Measurements from ENCODE around the gene IL1RL2. TPM values are rescaled to one million over a fixed set of nuclear protein-coding genes. Genes with fewer than 3 reads are reported as not detected.

IL1RL2 gene
- total RNA-seq, 1 experiment from 2014 or later: not detected

DNA sequence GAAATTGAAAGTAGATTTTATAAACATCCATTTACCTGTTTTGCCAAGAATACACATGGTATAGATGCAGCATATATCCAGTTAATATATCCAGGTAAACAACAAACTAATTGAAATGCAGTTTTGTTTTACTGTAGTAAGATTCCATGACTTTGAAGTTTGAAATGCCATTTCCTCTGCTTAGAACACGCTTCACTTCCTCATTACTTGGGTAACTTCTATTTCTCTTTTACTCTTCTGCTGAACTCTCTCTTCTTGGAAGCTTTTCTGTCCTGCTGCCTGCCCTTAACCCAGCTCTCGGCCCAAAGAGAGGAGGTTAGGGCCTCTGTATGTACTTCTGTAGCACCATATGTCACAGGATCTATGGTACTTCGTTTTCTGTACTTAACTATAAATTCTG, 14.1 kb upstream of the IL1RL2 start:
- no TSS peak for BruUV-seq (replicated peaks)

DNA sequence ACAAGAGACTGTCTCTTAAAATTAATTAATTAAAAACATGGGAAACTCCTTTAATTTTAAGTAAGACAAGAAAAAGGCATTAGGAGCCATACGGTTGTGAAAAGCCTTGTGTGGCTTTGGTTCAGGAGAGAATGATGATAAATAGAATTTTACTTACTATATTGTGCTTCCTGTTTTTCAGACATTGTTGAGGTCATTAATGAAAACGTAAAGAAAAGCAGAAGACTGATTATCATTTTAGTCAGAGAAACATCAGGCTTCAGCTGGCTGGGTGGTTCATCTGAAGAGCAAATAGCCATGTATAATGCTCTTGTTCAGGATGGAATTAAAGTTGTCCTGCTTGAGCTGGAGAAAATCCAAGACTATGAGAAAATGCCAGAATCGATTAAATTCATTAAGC, 10.7 kb upstream of the IL1RL2 start:
- Histone ChIP-seq H4K20me1 (ENCODE audit: insufficient read depth) (no peaks in the 10 kb centered on the region), H3K27ac (ENCODE audit: low read depth, low read length) (no peak overlapping the region), H2AFZ (ENCODE audit: low read depth, low read length, poor library complexity, severe bottlenecking) (no peak overlapping the region), H3K4me3 (replicated peaks in 1 of 2; ENCODE audit: low read depth in 1 of 2, low read length in 2 of 2) (no peak overlapping the region), H3K4me1 (ENCODE audit: control insufficient read depth in 1 of 2, insufficient read depth in 2 of 2, low read length in 2 of 2) (no peaks in the 10 kb centered on the region), H3K36me3 (ENCODE audit: control insufficient read depth in 1 of 2, insufficient read depth in 2 of 2, low read length in 2 of 2) (peaks cover 0 to 4% of the 10 kb centered on the region in 2 experiments; a peak in 1 of 4 replicates), H3K27me3 (ENCODE audit: insufficient read depth, low read length) (no peaks in the 10 kb centered on the region), H3K9me2 (ENCODE audit: insufficient read depth) (no peaks in the 10 kb centered on the region), H3K9ac (ENCODE audit: low read length) (no peak overlapping the region), H3K79me2 (ENCODE audit: insufficient read depth, low read length) (no peaks in the 10 kb centered on the region), H3K4me2 (ENCODE audit: low read length) (no peak overlapping the region), H3K9me3 (ENCODE audit: control insufficient read depth in 1 of 2, insufficient read depth in 1 of 2, low read depth in 1 of 2, low read length in 2 of 2) (no peaks in the 10 kb centered on the region)
- RAD21 ChIA-PET (ENCODE audit: low non-redundant PET in 1 of 2, low total read pairs in 2 of 2, uncharacterized antibody in 2 of 2, unreplicated experiment in 2 of 2): no interaction called here
- CTCF ChIA-PET: no interaction called here
- DNase-seq (ENCODE audit: low read depth, low spot score): no peak
- intact Hi-C loops (cut with micrococcal nuclease): no loop called here
- ATAC-seq: no peak
- BruUV-seq (replicated peaks): no TSS peak
- POLR2A ChIA-PET: no interaction called here
- TF ChIP-seq CBX3 (IDR thresholded peaks at IDR 0.05; ENCODE audit: low read depth) (no peak), SP1 (IDR thresholded peaks at IDR 0.05; ENCODE audit: low read depth) (no peak), EZH2 (IDR thresholded peaks at IDR 0.05) (no peak), POLR2AphosphoS5 (IDR thresholded peaks at IDR 0.05; ENCODE audit: low read depth, low read length) (no peak), POLR2A (IDR thresholded peaks at IDR 0.05; ENCODE audit: borderline replicate concordance, extremely low read depth, insufficient read depth, insufficient read length) (no peak), JUND (IDR thresholded peaks at IDR 0.05) (no peak), SIN3A (IDR thresholded peaks at IDR 0.05; ENCODE audit: low read depth) (no peak), CEBPB (IDR thresholded peaks at IDR 0.05; ENCODE audit: low read depth) (no peak), EGR1 (IDR thresholded peaks at IDR 0.05; ENCODE audit: low read depth) (no peak), ZFX (IDR thresholded peaks at IDR 0.05) (no peak), ELF1 (IDR thresholded peaks at IDR 0.05; ENCODE audit: borderline replicate concordance, low read depth) (no peak), ZNF274 (IDR thresholded peaks at IDR 0.05; ENCODE audit: low read depth, low read length) (no peak), YY1 (IDR thresholded peaks at IDR 0.05; ENCODE audit: extremely low read depth, insufficient replicate concordance, low read depth, low read length) (no peak), SRF (IDR thresholded peaks at IDR 0.05; ENCODE audit: low read depth) (no peak)
- TF ChIP-seq, protein P1, sequence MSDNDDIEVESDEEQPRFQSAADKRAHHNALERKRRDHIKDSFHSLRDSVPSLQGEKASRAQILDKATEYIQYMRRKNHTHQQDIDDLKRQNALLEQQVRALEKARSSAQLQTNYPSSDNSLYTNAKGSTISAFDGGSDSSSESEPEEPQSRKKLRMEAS (IDR thresholded peaks at IDR 0.05): no peak
- TF ChIP-seq, protein P2, sequence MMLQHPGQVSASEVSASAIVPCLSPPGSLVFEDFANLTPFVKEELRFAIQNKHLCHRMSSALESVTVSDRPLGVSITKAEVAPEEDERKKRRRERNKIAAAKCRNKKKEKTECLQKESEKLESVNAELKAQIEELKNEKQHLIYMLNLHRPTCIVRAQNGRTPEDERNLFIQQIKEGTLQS (IDR thresholded peaks at IDR 0.05): no peak

More for the DNA sequence above, 14.1 kb upstream of the IL1RL2 start:
- DNase-seq (ENCODE audit: low read depth, low spot score) (no peak), ATAC-seq (no peak)
- no peaks in the 10 kb centered on the region for H3K9me2 ChIP-seq (ENCODE audit: insufficient read depth)
- H3K36me3 ChIP-seq (ENCODE audit: control insufficient read depth in 1 of 2, insufficient read depth in 2 of 2, low read length in 2 of 2): peaks cover 0 to 4% of the 10 kb centered on the region in 2 experiments; a peak in 1 of 4 replicates
- no peaks in the 10 kb centered on the region for H3K9me3 ChIP-seq (ENCODE audit: control insufficient read depth in 1 of 2, insufficient read depth in 1 of 2, low read depth in 1 of 2, low read length in 2 of 2)
- no peak overlapping the region for H3K27ac ChIP-seq (ENCODE audit: low read depth, low read length)
- H3K4me1 ChIP-seq (ENCODE audit: control insufficient read depth in 1 of 2, insufficient read depth in 2 of 2, low read length in 2 of 2): no peaks in the 10 kb centered on the region
- H3K79me2 ChIP-seq (ENCODE audit: insufficient read depth, low read length): no peaks in the 10 kb centered on the region
- H3K4me3 ChIP-seq (replicated peaks in 1 of 2; ENCODE audit: low read depth in 1 of 2, low read length in 2 of 2): no peak overlapping the region
- H3K4me2 ChIP-seq (ENCODE audit: low read length): no peak overlapping the region
- RAD21 ChIA-PET (ENCODE audit: low non-redundant PET in 1 of 2, low total read pairs in 2 of 2, uncharacterized antibody in 2 of 2, unreplicated experiment in 2 of 2): no interaction called here
- no peaks in the 10 kb centered on the region for H3K27me3 ChIP-seq (ENCODE audit: insufficient read depth, low read length)
- H2AFZ ChIP-seq (ENCODE audit: low read depth, low read length, poor library complexity, severe bottlenecking): no peak overlapping the region
- CTCF ChIA-PET: no interaction called here
- POLR2A ChIA-PET: no interaction called here
- TF ChIP-seq JUND (IDR thresholded peaks at IDR 0.05) (no peak), SP1 (IDR thresholded peaks at IDR 0.05; ENCODE audit: low read depth) (no peak), CEBPB (IDR thresholded peaks at IDR 0.05; ENCODE audit: low read depth) (no peak), SRF (IDR thresholded peaks at IDR 0.05; ENCODE audit: low read depth) (no peak), SIN3A (IDR thresholded peaks at IDR 0.05; ENCODE audit: low read depth) (no peak)
- TF ChIP-seq, protein P3, sequence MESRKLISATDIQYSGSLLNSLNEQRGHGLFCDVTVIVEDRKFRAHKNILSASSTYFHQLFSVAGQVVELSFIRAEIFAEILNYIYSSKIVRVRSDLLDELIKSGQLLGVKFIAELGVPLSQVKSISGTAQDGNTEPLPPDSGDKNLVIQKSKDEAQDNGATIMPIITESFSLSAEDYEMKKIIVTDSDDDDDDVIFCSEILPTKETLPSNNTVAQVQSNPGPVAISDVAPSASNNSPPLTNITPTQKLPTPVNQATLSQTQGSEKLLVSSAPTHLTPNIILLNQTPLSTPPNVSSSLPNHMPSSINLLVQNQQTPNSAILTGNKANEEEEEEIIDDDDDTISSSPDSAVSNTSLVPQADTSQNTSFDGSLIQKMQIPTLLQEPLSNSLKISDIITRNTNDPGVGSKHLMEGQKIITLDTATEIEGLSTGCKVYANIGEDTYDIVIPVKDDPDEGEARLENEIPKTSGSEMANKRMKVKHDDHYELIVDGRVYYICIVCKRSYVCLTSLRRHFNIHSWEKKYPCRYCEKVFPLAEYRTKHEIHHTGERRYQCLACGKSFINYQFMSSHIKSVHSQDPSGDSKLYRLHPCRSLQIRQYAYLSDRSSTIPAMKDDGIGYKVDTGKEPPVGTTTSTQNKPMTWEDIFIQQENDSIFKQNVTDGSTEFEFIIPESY (IDR thresholded peaks at IDR 0.05; ENCODE audit: extremely low read depth, insufficient replicate concordance, low read length): no peak
- intact Hi-C loops (cut with micrococcal nuclease): no loop called here
- H4K20me1 ChIP-seq (ENCODE audit: insufficient read depth): no peaks in the 10 kb centered on the region
- no peak overlapping the region for H3K9ac ChIP-seq (ENCODE audit: low read length)

Data from HCT116 (cell line).